LNCAP (cell line): Measurements from ENCODE around the gene CRYGS.

Experiments used
- CTCF ChIP-seq: fragments of 450-650 bp; IDR thresholded peaks from 2 replicates; pipeline ENCODE4 v1.5.1; 2017; ENCODE audit warnings: mild to moderate bottlenecking

Gene CRYGS

DNA sequence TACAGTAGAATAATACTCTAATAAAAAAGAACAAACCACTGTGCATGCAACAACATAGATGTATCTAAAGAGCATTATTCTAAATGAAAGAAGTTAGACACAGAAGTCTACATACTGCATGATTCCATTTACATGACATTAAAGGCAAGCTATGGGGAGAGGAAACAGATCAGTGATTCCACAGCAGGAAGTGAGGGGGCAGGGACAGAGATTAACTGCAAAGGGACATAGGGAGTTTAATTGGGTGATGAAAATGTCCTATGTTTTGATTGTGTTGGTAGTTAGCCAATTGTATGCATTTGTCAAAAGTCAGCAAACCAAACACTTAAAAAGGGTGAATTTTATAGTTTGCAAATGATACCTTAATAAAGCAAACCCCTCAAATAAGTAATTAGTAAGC is 13.8 kb downstream of the CRYGS start:
- no peak for TF ChIP-seq CTCF

- no peak for TF ChIP-seq CTCF
Observed at GRCh38 chr3:186529201-186529999, 14.8 kb downstream of the CRYGS start.

- TF ChIP-seq CTCF = no peak
Observed at GRCh38 chr3:186526256-186526606, 17.9 kb downstream of the CRYGS start.

- TF ChIP-seq CTCF = no peak
Observed at GRCh38 chr3:186525369-186526255, 18.6 kb downstream of the CRYGS start.

DNA sequence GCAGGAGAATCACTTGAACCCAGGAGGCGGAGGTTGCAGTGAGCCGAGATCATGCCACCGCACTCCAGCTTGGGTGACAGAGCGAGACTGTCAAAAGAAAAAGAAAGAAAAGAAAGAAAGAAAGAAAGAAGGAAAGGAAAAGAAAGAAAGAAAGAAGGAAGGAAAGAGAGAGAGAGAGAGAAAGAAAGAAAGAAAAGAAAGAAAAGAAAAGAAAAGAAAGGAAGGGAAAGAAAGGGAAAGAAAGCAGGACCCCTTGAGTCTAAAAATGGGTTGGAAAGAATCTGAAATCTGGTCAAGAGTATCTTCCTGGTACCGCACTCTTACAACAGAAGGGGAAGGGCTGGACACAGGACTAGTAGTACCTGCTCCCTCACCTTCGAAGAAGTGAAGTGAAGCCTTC is 19.6 kb downstream of the CRYGS start:
- no peak for TF ChIP-seq CTCF

GRCh38 chr3:186523434-186523833 is 20.7 kb downstream of the CRYGS start:
- TF ChIP-seq CTCF = no peak

DNA sequence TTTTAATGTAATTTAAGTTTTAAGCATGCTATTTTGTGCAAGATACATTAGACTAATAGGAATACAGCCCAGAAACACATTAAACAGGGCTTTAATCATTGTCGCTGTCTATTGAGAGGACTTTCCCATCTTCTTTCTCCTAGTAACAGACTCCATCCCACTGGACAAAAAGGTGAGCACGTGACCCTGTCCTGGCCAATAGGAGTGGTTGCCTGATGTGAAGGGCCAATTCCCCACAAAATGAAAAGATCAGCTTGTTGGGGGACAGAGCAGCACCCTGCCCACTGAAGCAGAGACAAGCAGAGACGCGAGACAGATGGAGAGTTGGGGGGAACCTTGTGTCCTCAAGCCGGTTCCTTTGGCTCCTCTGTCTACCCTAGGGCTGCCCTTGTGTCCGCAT is 21.2 kb downstream of the CRYGS start:
- no peak for TF ChIP-seq CTCF
